Measurements from ENCODE around the gene SLC25A44. TPM values are rescaled to one million over a fixed set of nuclear protein-coding genes. Genes with fewer than 3 reads are reported as not detected.

SLC25A44 gene
- total RNA-seq, 1 donor from 2014 or later: 26.4 TPM

GRCh38 chr1:156160743-156161171 lies 33.1 kb upstream of the SLC25A44 start:
- intact Hi-C loops (cut with micrococcal nuclease): loop anchor here (1.0 kb wide), 1 partner anchor 9 kb away; no protein-coding TSS in a partner anchor
- peak; percentile 82 for ATAC-seq (ENCODE audit: low read depth)
- CTCF ChIA-PET: interaction anchor here (0.9 kb wide), 1 partner anchor 10 kb away, joined by 3 read pairs; no protein-coding TSS in a partner anchor

GRCh38 chr1:156162430-156163037 lies 31.4 kb upstream of the SLC25A44 start:
- Mint-ChIP-seq H3K27ac (no peak overlapping the region), H3K4me3 (no peak overlapping the region), H3K9me3 (peaks cover 2% of the 10 kb centered on the region), H3K36me3 (ENCODE audit: low read depth) (peaks cover 12% of the 10 kb centered on the region), H3K4me1 (peaks cover 43% of the 10 kb centered on the region), H3K27me3 (peaks cover 17% of the 10 kb centered on the region)
- POLR2A ChIA-PET: interaction anchor here (1.0 kb wide), 1 partner anchor 13 kb away, joined by 4 read pairs; no protein-coding TSS in a partner anchor
- CTCF ChIA-PET: no interaction called here
- intact Hi-C loops (cut with micrococcal nuclease): no loop called here
- DNase-seq: no peak
- no peak for ATAC-seq (ENCODE audit: low read depth)
- no peak for TF ChIP-seq CTCF (IDR thresholded peaks at IDR 0.05)

More at GRCh38 chr1:156160743-156161171, 33.1 kb upstream of the SLC25A44 start:
- DNase-seq: no peak
- TF ChIP-seq CTCF (IDR thresholded peaks at IDR 0.05): no peak
- Mint-ChIP-seq H3K4me1 (peaks cover 57% of the 10 kb centered on the region), H3K4me3 (peak overlapping the region; percentile 71), H3K27ac (no peak overlapping the region), H3K27me3 (peaks cover 17% of the 10 kb centered on the region), H3K36me3 (ENCODE audit: low read depth) (peaks cover 12% of the 10 kb centered on the region), H3K9me3 (peaks cover 2% of the 10 kb centered on the region)
- POLR2A ChIA-PET: interaction anchor here (1.1 to 1.6 kb wide), 3 partner anchors 10 to 52 kb away, joined by 3 to 5 read pairs (median 5); partner anchors contain the start of genes PMF1 and SLC25A44

GRCh38 chr1:156163712-156164111 lies 30.2 kb upstream of the SLC25A44 start:
- POLR2A ChIA-PET: interaction anchor here (0.6 to 1.8 kb wide), 2 partner anchors 9 to 138 kb away, joined by 3 to 12 read pairs; no protein-coding TSS in a partner anchor
- H3K4me3 Mint-ChIP-seq: no peak overlapping the region
- CTCF ChIA-PET: interaction anchor here (1.4 kb wide), 1 partner anchor 61 kb away, joined by 4 read pairs; no protein-coding TSS in a partner anchor
- intact Hi-C loops (cut with micrococcal nuclease): no loop called here
- H3K27ac Mint-ChIP-seq: no peak overlapping the region
- H3K27me3 Mint-ChIP-seq: peaks cover 12% of the 10 kb centered on the region
- DNase-seq (no peak), ATAC-seq (ENCODE audit: low read depth) (no peak)
- no peak for TF ChIP-seq CTCF (IDR thresholded peaks at IDR 0.05)
- peaks cover 4% of the 10 kb centered on the region for H3K36me3 Mint-ChIP-seq (ENCODE audit: low read depth)
- peaks cover 31% of the 10 kb centered on the region for H3K4me1 Mint-ChIP-seq
- H3K9me3 Mint-ChIP-seq: peaks cover 2% of the 10 kb centered on the region

- Mint-ChIP-seq H3K27me3 (peaks cover 10% of the 10 kb centered on the region), H3K36me3 (ENCODE audit: low read depth) (peaks cover 7% of the 10 kb centered on the region), H3K9me3 (peaks cover 2% of the 10 kb centered on the region), H3K27ac (no peak overlapping the region), H3K4me3 (no peak overlapping the region), H3K4me1 (peaks cover 26% of the 10 kb centered on the region)
- TF ChIP-seq CTCF (IDR thresholded peaks at IDR 0.05): no peak
- no peak for ATAC-seq (ENCODE audit: low read depth)
- CTCF ChIA-PET: interaction anchor here (1.3 to 1.4 kb wide), 2 partner anchors 16 to 61 kb away, joined by 3 to 4 read pairs; no protein-coding TSS in a partner anchor
- DNase-seq: no peak
- POLR2A ChIA-PET: interaction anchor here (1.8 kb wide), 1 partner anchor 10 kb away, joined by 12 read pairs; no protein-coding TSS in a partner anchor
- intact Hi-C loops (cut with micrococcal nuclease): no loop called here
Observed at GRCh38 chr1:156164125-156164831, 29.6 kb upstream of the SLC25A44 start.

GRCh38 chr1:156165083-156165482 lies 28.8 kb upstream of the SLC25A44 start:
- Mint-ChIP-seq H3K27me3 (peaks cover 4% of the 10 kb centered on the region), H3K4me3 (peak overlapping the region; percentile 38), H3K4me1 (peaks cover 22% of the 10 kb centered on the region), H3K36me3 (ENCODE audit: low read depth) (peaks cover 7% of the 10 kb centered on the region), H3K9me3 (peaks cover 2% of the 10 kb centered on the region), H3K27ac (peak overlapping the region; percentile 59)
- ChIA-PET CTCF (interaction anchor here (1.3 to 1.4 kb wide), 2 partner anchors 17 to 60 kb away, joined by 3 to 4 read pairs; no protein-coding TSS in a partner anchor), POLR2A (interaction anchor here (1.8 kb wide), 1 partner anchor 10 kb away, joined by 12 read pairs; no protein-coding TSS in a partner anchor)
- DNase-seq (no peak), ATAC-seq (ENCODE audit: low read depth) (no peak)
- TF ChIP-seq CTCF (IDR thresholded peaks at IDR 0.05): no peak
- intact Hi-C loops (cut with micrococcal nuclease): no loop called here
